Lower lobe of right lung (tissue), 2 donors: ENCODE results near the gene ARHGAP24. TPM values are rescaled to one million over a fixed set of nuclear protein-coding genes. Genes with fewer than 3 reads are reported as not detected.

Experiments used
- ATAC-seq, 2 donors: fragments of 200-7000 bp; cut with Tn5 transposase; one replicate each; pipeline ENCODE4 v1.9.1; 2020 to 2022; ENCODE audit warnings: mild to moderate bottlenecking in 2 of 2, moderate library complexity in 2 of 2
- DNase-seq: peaks from one replicate; pipeline ENCODE4 v3.0.0-alpha.2; 2020
- H3K27ac ChIP-seq: fragments of 200-600 bp; one replicate; pipeline ENCODE4 v1.8.0; 2022
- H3K27me3 ChIP-seq: fragments of 200-600 bp; one replicate; pipeline ENCODE4 v1.8.0; 2022; ENCODE audit warnings: low read depth
- H3K36me3 ChIP-seq: fragments of 200-600 bp; one replicate; pipeline ENCODE4 v1.8.0; 2022; ENCODE audit warnings: mild to moderate bottlenecking
- H3K4me1 ChIP-seq: fragments of 200-600 bp; one replicate; pipeline ENCODE4 v1.8.0; 2022
- H3K4me3 ChIP-seq: fragments of 200-600 bp; one replicate; pipeline ENCODE4 v1.8.0; 2022; ENCODE audit warnings: mild to moderate bottlenecking
- H3K9me3 ChIP-seq: fragments of 200-600 bp; one replicate; pipeline ENCODE4 v1.8.0; 2022
- intact Hi-C: fragments of 100-400 bp; cut with DNase I; formaldehyde crosslinking; loops from one replicate; pipeline ENCODE4 v1.11.0; 2022
- total RNA-seq: library from RNA; stranded (reverse); fragmentation: NEBNext Ultra II Directional; extraction: Animal tissue kit (Norgen Biotek cat#: 25700); gene quantifications from one replicate; pipeline ENCODE4 v1.2.1, GENCODE V29; 2021
- TF ChIP-seq, protein P1 (sequence below): fragments of 200-600 bp; IDR thresholded peaks from one replicate; pipeline ENCODE4 v1.8.0; 2022; ENCODE audit warnings: antibody characterized with exemption, mild to moderate bottlenecking
- donor health status: DM: no; HTN: yes; CAD: no; lungs with severe emphysema.

The ARHGAP24 gene
- total RNA-seq, 1 donor from 2014 or later, result 28.7 TPM

DNA sequence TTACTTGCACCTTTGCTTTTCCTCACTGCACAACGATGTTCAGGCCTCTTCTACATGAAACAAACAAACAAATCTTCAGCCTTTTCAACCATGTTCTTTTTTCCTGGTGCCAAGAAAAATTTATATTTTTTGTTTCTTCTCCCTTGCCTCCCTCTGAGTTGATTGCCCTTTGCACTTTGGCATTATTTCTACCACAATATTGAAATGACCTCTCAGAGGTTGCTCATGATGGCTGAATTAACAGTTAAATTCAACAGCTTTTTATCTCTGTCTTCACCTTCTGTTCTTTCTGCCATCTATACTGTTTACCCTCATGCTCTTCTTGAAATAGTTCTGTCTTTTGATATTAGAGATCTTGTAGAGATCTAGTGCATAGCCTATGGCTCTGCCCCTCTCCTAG lies 308.9 kb downstream of the ARHGAP24 start:
- Histone ChIP-seq H3K27me3 (no peaks in the 10 kb centered on the region), H3K27ac (no peak overlapping the region), H3K4me3 (no peak overlapping the region), H3K9me3 (no peaks in the 10 kb centered on the region), H3K36me3 (no peaks in the 10 kb centered on the region), H3K4me1 (no peaks in the 10 kb centered on the region)
- DNase-seq (no peak), ATAC-seq (no peak)
- TF ChIP-seq, protein P1, sequence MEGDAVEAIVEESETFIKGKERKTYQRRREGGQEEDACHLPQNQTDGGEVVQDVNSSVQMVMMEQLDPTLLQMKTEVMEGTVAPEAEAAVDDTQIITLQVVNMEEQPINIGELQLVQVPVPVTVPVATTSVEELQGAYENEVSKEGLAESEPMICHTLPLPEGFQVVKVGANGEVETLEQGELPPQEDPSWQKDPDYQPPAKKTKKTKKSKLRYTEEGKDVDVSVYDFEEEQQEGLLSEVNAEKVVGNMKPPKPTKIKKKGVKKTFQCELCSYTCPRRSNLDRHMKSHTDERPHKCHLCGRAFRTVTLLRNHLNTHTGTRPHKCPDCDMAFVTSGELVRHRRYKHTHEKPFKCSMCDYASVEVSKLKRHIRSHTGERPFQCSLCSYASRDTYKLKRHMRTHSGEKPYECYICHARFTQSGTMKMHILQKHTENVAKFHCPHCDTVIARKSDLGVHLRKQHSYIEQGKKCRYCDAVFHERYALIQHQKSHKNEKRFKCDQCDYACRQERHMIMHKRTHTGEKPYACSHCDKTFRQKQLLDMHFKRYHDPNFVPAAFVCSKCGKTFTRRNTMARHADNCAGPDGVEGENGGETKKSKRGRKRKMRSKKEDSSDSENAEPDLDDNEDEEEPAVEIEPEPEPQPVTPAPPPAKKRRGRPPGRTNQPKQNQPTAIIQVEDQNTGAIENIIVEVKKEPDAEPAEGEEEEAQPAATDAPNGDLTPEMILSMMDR, result no peak
- intact Hi-C loops, result no loop called here

DNA sequence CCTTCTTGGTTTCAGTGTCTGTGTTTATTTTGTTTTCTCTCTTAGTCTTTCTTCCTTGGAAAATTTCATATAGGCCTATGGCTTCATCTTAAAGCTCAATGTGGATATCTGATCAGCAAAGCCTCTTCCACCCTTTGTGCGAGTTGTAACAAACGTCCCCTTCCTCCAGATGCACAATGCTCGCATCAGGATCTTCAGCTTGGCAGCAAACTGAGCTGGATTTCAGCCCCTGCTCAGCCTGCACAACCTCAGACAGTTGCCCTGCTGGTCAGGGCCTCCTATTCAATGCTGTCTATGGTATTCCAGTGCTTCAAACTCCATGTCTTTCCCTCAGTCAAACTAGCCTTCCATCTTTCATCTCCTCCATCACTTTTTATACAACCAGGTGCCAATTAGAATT lies 309.4 kb downstream of the ARHGAP24 start:
- H3K4me3 ChIP-seq, result no peak overlapping the region
- ATAC-seq (no peak), DNase-seq (no peak)
- no peaks in the 10 kb centered on the region for H3K9me3 ChIP-seq
- H3K4me1 ChIP-seq, result no peaks in the 10 kb centered on the region
- intact Hi-C loops, result no loop called here
- TF ChIP-seq, protein P1, result no peak
- no peak overlapping the region for H3K27ac ChIP-seq
- H3K27me3 ChIP-seq, result no peaks in the 10 kb centered on the region
- no peaks in the 10 kb centered on the region for H3K36me3 ChIP-seq

DNA sequence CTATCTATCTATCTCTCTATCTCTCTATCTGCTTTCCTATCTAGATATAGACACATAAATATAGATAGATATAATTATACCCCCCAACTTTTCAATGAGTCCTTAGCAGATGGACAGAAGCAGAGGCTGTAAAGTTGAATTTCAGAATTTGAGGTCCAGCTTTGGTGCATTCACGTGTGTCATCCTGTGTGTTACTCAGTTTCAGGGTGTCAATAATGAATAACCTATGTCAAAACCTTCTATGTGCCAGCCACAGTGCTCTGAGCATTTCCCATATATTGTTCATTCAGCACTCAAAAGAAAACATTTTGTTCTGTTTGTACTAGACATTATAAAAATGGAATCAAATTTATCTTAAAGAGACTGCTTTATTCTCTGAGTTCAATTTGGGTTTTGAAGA lies 310.0 kb downstream of the ARHGAP24 start:
- TF ChIP-seq, protein P1, result no peak
- no peaks in the 10 kb centered on the region for H3K9me3 ChIP-seq
- H3K27me3 ChIP-seq, result no peaks in the 10 kb centered on the region
- H3K27ac ChIP-seq, result no peak overlapping the region
- no peaks in the 10 kb centered on the region for H3K4me1 ChIP-seq
- DNase-seq (no peak), ATAC-seq (no peak)
- no peaks in the 10 kb centered on the region for H3K36me3 ChIP-seq
- H3K4me3 ChIP-seq, result no peak overlapping the region
- intact Hi-C loops, result no loop called here

DNA sequence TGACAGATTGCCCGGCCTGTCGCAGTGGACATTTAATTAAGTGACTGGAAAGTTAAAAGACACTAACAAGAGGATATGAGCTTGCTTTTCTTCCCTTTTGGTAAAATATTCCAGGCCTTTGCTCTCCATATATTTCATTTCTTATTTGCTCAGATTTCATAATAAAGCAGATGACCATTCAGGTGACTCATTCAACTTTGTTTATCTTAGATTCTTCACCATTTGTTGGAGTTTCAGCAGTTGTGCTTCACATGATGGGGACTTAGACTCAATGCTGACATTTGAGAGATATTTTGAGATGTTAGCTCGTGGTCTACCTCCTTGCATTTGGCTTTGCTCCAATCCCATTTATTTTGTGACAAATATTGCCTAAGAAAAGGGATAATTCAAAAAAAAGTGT lies 312.2 kb downstream of the ARHGAP24 start:
- DNase-seq, result no peak
- Histone ChIP-seq H3K4me3 (no peak overlapping the region), H3K9me3 (no peaks in the 10 kb centered on the region), H3K27me3 (no peaks in the 10 kb centered on the region), H3K4me1 (no peaks in the 10 kb centered on the region), H3K36me3 (no peaks in the 10 kb centered on the region), H3K27ac (no peak overlapping the region)
- intact Hi-C loops, result no loop called here
- TF ChIP-seq, protein P1, result no peak
- no peak for ATAC-seq

DNA sequence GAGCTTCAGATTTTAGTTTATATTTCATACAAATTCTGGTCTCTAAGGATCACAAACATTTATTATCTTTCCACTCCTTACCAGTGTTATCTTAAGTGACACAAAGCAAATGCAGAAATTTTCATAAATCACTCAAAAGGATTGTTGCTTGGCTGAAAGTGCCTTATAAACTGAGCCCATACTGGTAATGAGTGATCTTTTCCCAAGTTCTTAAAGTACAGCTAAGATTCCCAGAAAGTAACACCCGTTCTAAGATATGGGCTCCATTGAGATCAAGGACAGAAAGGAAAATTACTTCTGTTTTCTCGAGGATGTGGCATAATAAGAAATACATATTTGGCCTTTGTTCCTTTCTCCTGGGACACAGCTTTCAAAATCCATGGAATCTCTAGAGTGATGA lies 313.7 kb downstream of the ARHGAP24 start:
- TF ChIP-seq, protein P1, result no peak
- H3K4me1 ChIP-seq, result peaks cover 10% of the 10 kb centered on the region
- no peak overlapping the region for H3K4me3 ChIP-seq
- no peak overlapping the region for H3K27ac ChIP-seq
- H3K27me3 ChIP-seq, result no peaks in the 10 kb centered on the region
- no peaks in the 10 kb centered on the region for H3K9me3 ChIP-seq
- ATAC-seq, result no peak
- no peaks in the 10 kb centered on the region for H3K36me3 ChIP-seq
- no peak for DNase-seq
- intact Hi-C loops, result no loop called here

DNA sequence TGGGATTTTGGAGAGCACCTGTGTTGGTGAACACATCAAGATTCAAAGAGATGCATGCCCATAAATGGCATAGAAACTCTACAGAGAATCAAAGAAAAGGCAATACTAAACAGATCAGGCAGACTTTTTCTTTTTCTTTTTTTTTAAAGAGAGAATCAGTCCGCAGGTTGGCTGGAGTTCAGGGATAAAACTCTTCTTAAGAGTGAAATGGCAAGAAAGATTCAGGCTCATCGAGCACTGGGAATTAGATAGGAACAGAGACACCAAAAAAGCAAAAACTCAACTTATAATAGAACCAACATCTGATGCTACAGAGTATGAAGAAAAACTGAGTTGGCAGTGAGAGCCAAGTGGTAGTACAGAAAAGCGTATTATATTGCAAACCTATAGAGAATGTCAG lies 314.3 kb downstream of the ARHGAP24 start:
- H3K4me1 ChIP-seq, result peaks cover 10% of the 10 kb centered on the region
- no peak overlapping the region for H3K27ac ChIP-seq
- no peaks in the 10 kb centered on the region for H3K9me3 ChIP-seq
- intact Hi-C loops, result no loop called here
- no peaks in the 10 kb centered on the region for H3K36me3 ChIP-seq
- H3K27me3 ChIP-seq, result no peaks in the 10 kb centered on the region
- TF ChIP-seq, protein P1, result no peak
- H3K4me3 ChIP-seq, result no peak overlapping the region
- ATAC-seq, result no peak
- DNase-seq, result no peak
